Skeletal muscle tissue (tissue), 4 donors: Measurements from ENCODE around the gene HAAO. TPM values are rescaled to one million over a fixed set of nuclear protein-coding genes. Genes with fewer than 3 reads are reported as not detected.
A peak's percentile ranks its signal among the peaks of the same experiment; 100 is the strongest.

Experiments
- H3K27ac ChIP-seq: one replicate; pipeline ENCODE4 v1.7.0; 2013; ENCODE audit warnings: mild to moderate bottlenecking, low read depth, low read length, inconsistent platforms
- H3K27me3 ChIP-seq, 3 donors: one replicate each; pipeline ENCODE4 v1.7.0; 2013; ENCODE audit warnings: low read length in 3 of 3; ENCODE audit not compliant: control insufficient read depth in 3 of 3, insufficient read depth in 3 of 3
- H3K36me3 ChIP-seq, 3 donors: one replicate each; pipeline ENCODE4 v1.7.0; 2013; ENCODE audit warnings: low read length in 3 of 3; ENCODE audit not compliant: control insufficient read depth in 3 of 3, insufficient read depth in 3 of 3
- H3K4me1 ChIP-seq, 3 donors: one replicate each; pipeline ENCODE4 v1.7.0; 2013; ENCODE audit warnings: low read length in 3 of 3, mild to moderate bottlenecking in 3 of 3; ENCODE audit not compliant: control insufficient read depth in 3 of 3, insufficient read depth in 3 of 3
- H3K4me3 ChIP-seq, 3 donors: one replicate each; pipeline ENCODE4 v1.7.0; 2013; ENCODE audit warnings: low read length in 3 of 3
- H3K9ac ChIP-seq, 3 donors: one replicate each; pipeline ENCODE4 v1.7.0; 2013; ENCODE audit warnings: low read length in 3 of 3, mild to moderate bottlenecking in 3 of 3, moderate library complexity in 2 of 3, low read depth in 1 of 3
- H3K9me3 ChIP-seq, 3 donors: one replicate each; pipeline ENCODE4 v1.7.0; 2013; ENCODE audit warnings: low read length in 3 of 3; ENCODE audit not compliant: control insufficient read depth in 3 of 3
- total RNA-seq: library from RNA; depleted of rRNA; stranded (reverse); fragments of >200 nt; gene quantifications from one replicate; pipeline ENCODE4 v1.2.3, GENCODE V29; 2014
- donor health status: Osteomylitis.

HAAO gene
- total RNA-seq, 1 donor from 2014 or later, result 4.2 TPM

DNA sequence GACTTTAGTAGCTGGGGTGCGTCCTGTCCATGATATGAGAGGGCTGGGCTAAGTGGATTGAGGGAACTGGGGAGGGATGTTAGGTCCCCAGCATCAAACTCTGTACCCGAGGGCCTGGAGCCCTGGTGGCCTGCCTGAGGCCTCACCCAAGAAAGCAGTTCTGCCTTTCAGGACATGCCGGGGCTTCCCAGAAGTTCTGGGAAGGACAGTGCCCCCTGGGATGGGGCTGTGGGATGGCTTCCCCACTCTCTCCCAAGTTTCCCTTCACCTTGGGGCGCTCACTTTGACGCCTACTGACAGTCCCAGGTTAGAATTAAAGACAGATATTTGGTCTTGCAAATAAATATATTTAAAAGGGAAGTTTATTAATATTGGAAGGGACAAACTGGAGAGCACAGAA is 30.2 kb downstream of the HAAO start:
- Histone ChIP-seq H3K4me1 (peaks cover 0 to 4% (median 1%) of the 10 kb centered on the region in 3 donors), H3K27me3 (no peaks in the 10 kb centered on the region), H3K27ac (no peak overlapping the region), H3K9me3 (no peaks in the 10 kb centered on the region), H3K36me3 (peaks cover 0 to 5% (median 5%) of the 10 kb centered on the region in 3 donors), H3K4me3 (no peak overlapping the region), H3K9ac (no peak overlapping the region)

DNA sequence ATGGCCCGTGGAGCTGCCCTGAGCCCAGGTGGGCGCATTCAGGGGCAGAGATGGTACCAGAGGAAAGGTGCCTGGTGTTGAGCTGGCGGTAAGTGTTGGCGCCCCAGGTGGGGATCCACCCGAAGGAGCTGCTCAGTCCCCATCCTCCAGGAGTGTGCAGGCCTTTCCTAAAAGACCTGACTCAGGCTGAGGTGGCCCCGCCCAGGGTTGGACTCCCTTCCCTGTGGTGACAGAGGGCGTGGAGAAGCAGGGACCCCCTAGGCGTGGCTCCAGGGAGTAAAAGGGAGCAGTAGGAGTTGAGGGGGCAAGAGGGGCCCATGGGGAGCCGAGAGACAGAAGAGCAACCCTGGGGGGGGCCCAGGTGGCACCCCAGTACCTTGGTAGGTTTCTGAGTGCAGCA is 30.8 kb downstream of the HAAO start:
- no peak overlapping the region for H3K4me3 ChIP-seq
- H3K4me1 ChIP-seq, result peaks cover 0 to 4% (median 3%) of the 10 kb centered on the region in 3 donors
- H3K27ac ChIP-seq, result no peak overlapping the region
- H3K9ac ChIP-seq, result no peak overlapping the region
- H3K27me3 ChIP-seq, result no peaks in the 10 kb centered on the region
- peaks cover 0 to 5% (median 5%) of the 10 kb centered on the region in 3 donors for H3K36me3 ChIP-seq
- no peaks in the 10 kb centered on the region for H3K9me3 ChIP-seq

DNA sequence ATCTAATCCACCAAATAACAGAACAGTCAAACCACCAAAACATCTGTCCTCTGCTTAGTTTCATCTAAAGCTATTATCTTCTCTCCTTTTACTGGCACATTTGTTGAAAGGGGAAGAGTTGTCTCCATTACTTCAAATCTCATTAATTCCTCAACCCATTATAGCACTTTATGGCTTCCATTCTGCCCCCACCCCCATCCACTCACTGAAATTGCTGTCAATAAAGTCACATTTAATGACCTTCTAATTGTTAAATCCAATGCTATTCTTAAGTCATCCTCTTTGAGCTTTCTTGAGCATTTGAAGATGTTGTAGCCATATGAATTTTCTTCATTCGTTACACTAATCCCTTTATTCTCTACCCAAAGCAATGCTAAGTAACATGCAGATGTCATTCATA is 33.6 kb downstream of the HAAO start:
- H3K4me1 ChIP-seq, result peaks cover 20 to 27% (median 26%) of the 10 kb centered on the region in 3 donors
- H3K9me3 ChIP-seq, result no peaks in the 10 kb centered on the region
- H3K27ac ChIP-seq, result no peak overlapping the region
- H3K4me3 ChIP-seq, result no peak overlapping the region
- peaks cover 0 to 5% (median 5%) of the 10 kb centered on the region in 3 donors for H3K36me3 ChIP-seq
- no peak overlapping the region for H3K9ac ChIP-seq
- no peaks in the 10 kb centered on the region for H3K27me3 ChIP-seq

DNA sequence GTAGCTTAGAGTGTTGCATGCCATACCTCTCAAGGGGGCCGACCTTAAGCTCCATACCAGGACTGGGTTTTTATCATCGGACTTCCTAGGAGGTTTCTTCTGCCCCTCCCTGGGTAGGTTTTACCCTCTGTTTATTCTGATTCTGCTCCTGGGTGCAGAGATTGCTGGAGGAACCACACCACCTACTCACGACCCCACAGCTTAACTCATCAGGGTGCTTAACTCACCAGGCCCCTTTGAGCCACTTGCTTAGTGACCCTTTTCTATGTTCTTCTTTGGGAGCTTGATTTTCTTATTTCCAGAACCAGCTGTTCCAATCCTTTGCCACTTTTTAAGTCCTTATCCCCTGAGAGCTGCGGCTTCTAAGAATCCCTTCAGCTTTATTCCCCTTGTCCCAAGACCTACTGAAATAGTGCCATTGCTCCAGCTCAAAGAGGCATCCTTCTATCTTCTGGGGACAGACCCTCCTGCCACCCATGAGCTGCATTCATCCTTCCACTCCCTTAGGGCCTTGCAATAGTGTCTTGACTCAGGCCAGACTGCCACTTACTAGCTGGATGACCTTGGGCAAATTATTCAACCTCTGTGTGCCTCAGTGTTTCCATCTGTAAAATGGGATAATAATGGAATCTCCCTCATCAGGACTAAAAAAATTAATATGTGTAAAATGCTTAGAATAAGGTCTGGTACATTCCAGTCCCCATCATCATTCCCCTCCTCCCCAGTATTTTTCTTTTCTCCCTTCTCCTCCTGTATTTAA is 34.2 kb downstream of the HAAO start:
- Histone ChIP-seq H3K4me1 (peaks cover 26 to 32% (median 32%) of the 10 kb centered on the region in 3 donors), H3K27ac (no peak overlapping the region), H3K4me3 (no peak overlapping the region)

DNA sequence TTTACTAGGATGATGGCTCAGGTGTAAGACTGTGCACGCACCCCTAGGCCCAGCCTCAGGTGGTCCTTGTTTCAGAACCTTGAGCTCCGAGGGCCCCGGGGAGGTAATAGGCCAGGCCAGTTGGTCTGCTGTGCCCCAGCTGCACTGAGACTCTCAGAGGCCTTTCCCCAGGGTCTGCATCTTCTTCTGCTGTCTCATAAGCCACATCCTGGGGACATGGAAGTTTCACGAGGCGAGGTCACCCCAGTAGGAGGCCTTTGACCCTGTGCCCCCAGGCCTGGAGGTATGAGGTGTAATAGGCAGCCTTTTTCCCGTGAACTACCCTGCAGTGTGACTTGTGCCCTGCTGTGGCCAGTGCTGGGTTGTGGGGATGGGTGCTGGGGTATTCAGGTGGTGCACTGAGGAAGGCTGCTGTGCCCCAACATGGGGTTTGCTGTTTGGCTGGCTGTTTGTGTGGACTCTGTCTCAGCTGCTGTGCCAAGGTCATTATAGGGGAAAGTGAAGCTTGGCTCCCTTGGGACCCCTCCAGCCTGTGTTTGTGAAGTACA is 35.3 kb downstream of the HAAO start:
- Histone ChIP-seq H3K4me3 (no peak overlapping the region), H3K27ac (no peak overlapping the region), H3K36me3 (peaks cover 0 to 10% (median 0%) of the 10 kb centered on the region in 3 donors), H3K9ac (no peak overlapping the region), H3K4me1 (peaks cover 33 to 38% (median 36%) of the 10 kb centered on the region in 3 donors), H3K9me3 (no peaks in the 10 kb centered on the region), H3K27me3 (no peaks in the 10 kb centered on the region)

More for the DNA sequence above, 34.2 kb downstream of the HAAO start:
- Histone ChIP-seq H3K9ac (no peak overlapping the region), H3K36me3 (peaks cover 0 to 8% (median 4%) of the 10 kb centered on the region in 3 donors), H3K9me3 (no peaks in the 10 kb centered on the region), H3K27me3 (no peaks in the 10 kb centered on the region)

DNA sequence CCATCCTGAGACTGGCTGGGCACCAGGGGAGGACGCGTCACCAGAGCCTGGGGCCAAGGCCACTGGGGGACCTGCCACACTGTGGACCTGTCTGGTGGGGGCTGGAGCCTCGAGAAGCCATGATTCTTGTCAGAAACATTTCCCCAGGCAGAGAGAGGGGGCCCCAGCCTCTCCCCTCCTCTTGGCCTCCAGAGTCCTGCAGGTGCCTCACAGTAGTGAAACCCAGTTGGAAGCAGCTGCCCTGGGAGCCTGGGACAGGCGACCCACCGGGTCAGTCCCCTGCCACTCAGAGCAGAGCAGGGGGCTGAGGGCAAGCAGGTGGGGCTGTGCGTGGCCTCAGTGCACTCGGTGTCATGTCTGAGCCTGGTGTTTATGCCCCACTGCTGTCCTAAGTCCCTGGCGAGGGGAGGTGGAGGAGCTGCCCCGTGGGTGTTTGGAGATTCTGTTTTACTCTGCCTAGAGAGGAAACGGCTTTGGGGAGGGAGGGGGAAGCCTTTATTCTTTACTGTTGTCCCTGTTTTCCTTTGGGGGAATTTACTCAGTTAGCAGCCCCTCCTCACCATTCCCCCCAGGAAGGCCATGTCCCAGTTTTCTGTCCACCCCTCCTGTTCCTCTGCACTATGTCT is 36.1 kb downstream of the HAAO start:
- H3K9me3 ChIP-seq, result no peaks in the 10 kb centered on the region
- H3K27ac ChIP-seq, result peak overlapping the region; percentile 88
- H3K36me3 ChIP-seq, result peaks cover 0 to 10% (median 0%) of the 10 kb centered on the region in 3 donors
- H3K9ac ChIP-seq, result peak overlapping the region in 1 of 3 donors; percentile 16
- no peak overlapping the region for H3K4me3 ChIP-seq
- H3K27me3 ChIP-seq, result no peaks in the 10 kb centered on the region
- peaks cover 33 to 42% (median 36%) of the 10 kb centered on the region in 3 donors for H3K4me1 ChIP-seq

DNA sequence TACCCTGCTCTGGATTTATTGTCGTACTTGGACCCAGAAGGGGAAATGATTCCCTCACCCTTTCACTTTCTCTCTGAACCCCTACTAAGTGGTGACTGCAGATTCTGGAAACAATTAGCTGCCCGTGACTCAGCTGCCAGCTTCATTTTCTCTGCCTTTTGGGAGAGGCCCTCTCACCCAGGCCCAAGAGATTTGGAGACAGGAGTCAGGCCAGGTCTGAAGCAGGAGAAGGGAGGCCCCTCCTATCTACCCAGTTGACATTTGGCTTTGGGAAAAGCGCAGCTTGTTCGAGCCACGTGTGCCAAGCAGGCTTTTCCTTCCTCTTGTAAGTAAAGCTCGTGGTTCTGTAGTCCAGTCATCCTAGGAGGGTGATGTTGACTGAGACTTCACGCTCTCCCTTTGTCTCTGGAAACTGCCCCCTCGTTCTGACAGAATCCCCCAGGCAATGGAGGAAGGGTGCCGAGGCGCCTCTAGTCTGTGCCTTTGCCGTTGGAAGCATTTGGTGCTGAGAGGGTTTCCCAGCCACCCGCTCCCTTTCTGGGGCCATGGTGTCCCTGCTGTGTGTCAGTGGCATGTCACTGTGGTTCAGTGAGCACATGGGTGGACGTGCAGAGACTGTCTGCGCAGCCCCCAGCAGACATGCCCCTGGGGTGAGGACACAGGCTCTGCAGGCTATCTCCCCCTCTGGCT is 37.0 kb downstream of the HAAO start:
- Histone ChIP-seq H3K4me3 (peak overlapping the region in 1 of 3 donors; percentile 27), H3K27me3 (no peaks in the 10 kb centered on the region), H3K36me3 (peaks cover 0 to 10% (median 0%) of the 10 kb centered on the region in 3 donors), H3K27ac (peak overlapping the region; percentile 88), H3K9ac (peak overlapping the region; percentile 35 to 52 (median 48)), H3K4me1 (peaks cover 33 to 42% (median 36%) of the 10 kb centered on the region in 3 donors), H3K9me3 (no peaks in the 10 kb centered on the region)

DNA sequence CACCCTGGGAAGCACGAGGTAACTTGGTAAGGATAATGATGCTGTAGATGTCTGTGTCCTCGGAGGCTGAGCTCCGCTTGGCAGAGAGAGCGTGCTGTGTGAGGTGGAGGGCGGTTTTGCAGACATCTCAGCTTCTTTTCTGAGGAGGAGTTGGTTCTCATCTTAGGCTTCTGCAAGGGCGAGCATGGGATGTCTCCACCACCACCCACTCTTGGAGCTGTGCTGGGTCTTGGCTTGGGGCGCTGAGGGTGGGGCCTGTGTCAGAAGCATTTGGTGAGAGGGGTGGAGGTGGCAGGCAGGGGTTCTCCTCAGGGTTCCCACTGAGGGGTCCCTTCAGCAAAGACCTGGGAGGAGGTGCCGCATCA is 37.6 kb downstream of the HAAO start:
- Histone ChIP-seq H3K4me3 (peak overlapping the region; percentile 27 to 62 (median 38)), H3K4me1 (peaks cover 33 to 42% (median 36%) of the 10 kb centered on the region in 3 donors), H3K27ac (peak overlapping the region; percentile 88)

DNA sequence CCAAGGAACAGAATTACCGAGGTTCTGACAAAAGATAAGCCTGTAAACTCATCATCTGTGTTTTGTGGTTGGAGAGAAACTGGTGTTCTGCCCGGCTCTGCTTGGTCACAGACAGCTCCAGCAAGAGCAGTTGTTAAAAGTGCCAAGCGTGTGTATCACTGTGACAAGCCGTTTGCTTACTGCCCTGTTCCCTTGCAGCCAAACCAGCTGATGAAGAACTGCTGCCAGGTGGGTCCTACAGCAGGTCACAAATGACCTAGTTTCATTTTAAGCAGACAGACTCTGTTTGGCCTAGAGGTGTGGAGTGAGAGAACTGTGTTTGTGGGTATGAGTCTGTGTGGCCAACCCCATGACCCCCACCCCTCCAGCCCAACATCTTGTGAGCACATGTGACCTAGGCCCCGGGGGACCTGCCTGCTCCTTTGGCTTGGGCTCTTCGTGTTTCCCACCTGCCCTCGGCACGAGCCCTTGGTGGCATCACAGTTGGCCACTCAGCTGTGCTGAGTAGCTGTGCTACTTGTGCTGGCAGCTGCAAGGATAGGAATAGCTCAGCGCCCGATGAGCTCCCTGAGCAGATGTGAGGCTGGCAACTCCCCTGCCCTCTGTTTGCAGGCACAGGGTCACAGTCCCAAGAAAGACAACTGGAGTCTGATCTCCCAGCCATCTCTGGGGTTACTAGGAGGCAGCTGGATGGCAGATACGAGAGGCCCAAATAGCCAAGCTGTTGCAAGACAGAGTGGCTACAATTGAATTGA is 38.2 kb downstream of the HAAO start:
- Histone ChIP-seq H3K36me3 (peaks cover 0 to 4% (median 0%) of the 10 kb centered on the region in 3 donors), H3K4me1 (peaks cover 33 to 42% (median 36%) of the 10 kb centered on the region in 3 donors), H3K4me3 (peak overlapping the region; percentile 38 to 65 (median 62)), H3K27me3 (no peaks in the 10 kb centered on the region), H3K27ac (peak overlapping the region; percentile 88), H3K9me3 (no peaks in the 10 kb centered on the region), H3K9ac (peak overlapping the region; percentile 70 to 87 (median 83))

More for the DNA sequence above, 37.6 kb downstream of the HAAO start:
- Histone ChIP-seq H3K27me3 (no peaks in the 10 kb centered on the region), H3K9me3 (no peaks in the 10 kb centered on the region), H3K9ac (peak overlapping the region; percentile 35 to 62 (median 52)), H3K36me3 (peaks cover 0 to 7% (median 0%) of the 10 kb centered on the region in 3 donors)
